ENCODE data around the gene NHS.
"Not testable (repeated sequence)": the region's sequence is repeated elsewhere in the genome, so short reads cannot be mapped to it uniquely, and the experiment has no call there.

NHS gene

GRCh38 chrX:17500145-17500579 is 125.2 kb downstream of the NHS start:
- no peak overlapping the region for H3K9ac ChIP-seq (ENCODE audit: low read depth, low read length)
- peaks cover 11% of the 10 kb centered on the region for H3K4me1 ChIP-seq (ENCODE audit: control insufficient read depth, insufficient read depth, low read length)
- H3K9me3 ChIP-seq (ENCODE audit: control insufficient read depth, insufficient read depth, low read length): no peaks in the 10 kb centered on the region
- H3K36me3 ChIP-seq (ENCODE audit: control insufficient read depth, insufficient read depth, low read length): no peaks in the 10 kb centered on the region
- no peak overlapping the region for H3K4me3 ChIP-seq (ENCODE audit: low read depth, low read length)
- no peaks in the 10 kb centered on the region for H3K27me3 ChIP-seq (ENCODE audit: control insufficient read depth, insufficient read depth, low read length)

DNA sequence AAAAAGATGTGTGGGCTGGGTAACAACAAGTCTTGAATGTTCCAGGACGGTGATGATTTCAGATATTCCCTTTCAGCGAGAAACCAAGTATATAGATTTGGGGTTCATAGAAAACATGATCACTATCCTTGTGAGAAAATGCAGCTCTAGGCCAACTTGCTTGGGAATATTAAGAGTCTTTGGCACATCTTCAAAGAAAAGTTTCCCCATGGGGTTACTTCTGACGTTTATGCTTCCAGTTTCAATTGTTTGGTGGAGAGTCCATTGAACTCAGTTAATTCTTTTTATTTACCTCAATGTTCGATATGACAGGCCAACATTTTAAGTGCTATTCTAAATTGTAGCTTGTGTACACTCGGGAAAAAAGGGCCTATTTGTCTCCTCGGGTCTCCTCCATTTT is 126.7 kb downstream of the NHS start:
- no peaks in the 10 kb centered on the region for H3K36me3 ChIP-seq (ENCODE audit: control insufficient read depth, insufficient read depth, low read length)
- no peaks in the 10 kb centered on the region for H3K27me3 ChIP-seq (ENCODE audit: control insufficient read depth, insufficient read depth, low read length)
- peaks cover 11% of the 10 kb centered on the region for H3K4me1 ChIP-seq (ENCODE audit: control insufficient read depth, insufficient read depth, low read length)
- H3K9me3 ChIP-seq (ENCODE audit: control insufficient read depth, insufficient read depth, low read length): no peaks in the 10 kb centered on the region
- no peak overlapping the region for H3K9ac ChIP-seq (ENCODE audit: low read depth, low read length)
- no peak overlapping the region for H3K4me3 ChIP-seq (ENCODE audit: low read depth, low read length)

DNA sequence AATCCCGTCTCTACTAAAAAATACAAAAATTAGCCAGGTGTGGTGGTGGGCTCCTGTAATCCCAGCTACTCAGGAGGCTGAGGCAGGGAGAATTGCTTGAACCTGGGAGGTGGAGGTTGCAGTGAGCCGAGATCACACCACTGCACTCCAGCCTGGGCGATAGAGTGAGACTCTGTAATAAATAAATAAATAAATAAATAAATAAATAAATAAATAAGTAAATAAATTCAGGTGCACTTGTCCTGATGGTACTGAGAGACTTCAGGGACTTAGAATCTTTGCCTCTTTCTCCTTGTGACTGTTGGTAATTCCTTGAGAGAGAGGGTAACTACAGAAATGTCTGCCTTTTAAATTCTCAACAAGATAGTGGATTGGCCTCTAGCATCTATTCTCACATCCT is 131.4 kb downstream of the NHS start:
- H3K9me3 ChIP-seq (ENCODE audit: control insufficient read depth, insufficient read depth, low read length); H3K4me3 ChIP-seq (ENCODE audit: low read depth, low read length); H3K4me1 ChIP-seq (ENCODE audit: control insufficient read depth, insufficient read depth, low read length); H3K9ac ChIP-seq (ENCODE audit: low read depth, low read length); H3K27me3 ChIP-seq (ENCODE audit: control insufficient read depth, insufficient read depth, low read length); H3K36me3 ChIP-seq (ENCODE audit: control insufficient read depth, insufficient read depth, low read length): not testable (repeated sequence)

GRCh38 chrX:17511556-17511955 is 136.6 kb downstream of the NHS start:
- H3K9ac ChIP-seq (ENCODE audit: low read depth, low read length): no peak overlapping the region
- H3K36me3 ChIP-seq (ENCODE audit: control insufficient read depth, insufficient read depth, low read length): no peaks in the 10 kb centered on the region
- H3K27me3 ChIP-seq (ENCODE audit: control insufficient read depth, insufficient read depth, low read length): no peaks in the 10 kb centered on the region

GRCh38 chrX:17519358-17519757 is 144.4 kb downstream of the NHS start:
- H3K36me3 ChIP-seq (ENCODE audit: control insufficient read depth, insufficient read depth, low read length): no peaks in the 10 kb centered on the region
- no peaks in the 10 kb centered on the region for H3K27me3 ChIP-seq (ENCODE audit: control insufficient read depth, insufficient read depth, low read length)
- H3K4me1 ChIP-seq (ENCODE audit: control insufficient read depth, insufficient read depth, low read length): peaks cover 21% of the 10 kb centered on the region
- H3K4me3 ChIP-seq (ENCODE audit: low read depth, low read length): no peak overlapping the region
- H3K9ac ChIP-seq (ENCODE audit: low read depth, low read length): no peak overlapping the region
- H3K9me3 ChIP-seq (ENCODE audit: control insufficient read depth, insufficient read depth, low read length): no peaks in the 10 kb centered on the region

More at GRCh38 chrX:17511556-17511955, 136.6 kb downstream of the NHS start:
- peaks cover 7% of the 10 kb centered on the region for H3K4me1 ChIP-seq (ENCODE audit: control insufficient read depth, insufficient read depth, low read length)
- H3K9me3 ChIP-seq (ENCODE audit: control insufficient read depth, insufficient read depth, low read length): no peaks in the 10 kb centered on the region
- H3K4me3 ChIP-seq (ENCODE audit: low read depth, low read length): no peak overlapping the region

DNA sequence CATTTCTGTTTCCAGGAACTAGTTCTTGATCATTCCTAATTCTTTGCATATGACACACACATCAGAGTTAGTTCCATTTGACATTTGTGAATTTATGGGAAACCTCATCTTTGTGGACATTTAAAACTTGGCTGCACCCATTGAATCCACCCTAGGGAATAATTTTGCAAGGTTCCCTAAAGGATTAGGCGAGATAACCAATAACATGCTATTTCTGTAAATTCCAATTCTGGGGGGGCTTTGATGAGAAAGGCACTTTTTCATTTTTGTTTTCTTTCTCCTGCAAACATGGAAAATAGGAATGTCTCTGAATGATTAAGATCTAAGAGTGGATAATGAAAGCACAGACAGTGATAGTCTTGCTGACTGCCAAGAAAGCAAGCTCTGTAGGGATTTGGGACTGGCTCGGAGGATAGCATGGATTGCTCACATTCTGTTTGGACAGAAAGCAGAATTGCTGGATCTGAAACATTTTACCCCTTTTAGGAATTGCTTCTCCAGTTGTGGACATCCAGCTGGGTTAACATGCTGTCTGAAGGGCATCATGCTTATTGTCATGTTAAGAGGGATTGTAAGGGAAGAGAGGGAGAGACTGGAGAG is 145.1 kb downstream of the NHS start:
- Histone ChIP-seq H3K27me3 (ENCODE audit: control insufficient read depth, insufficient read depth, low read length) (no peaks in the 10 kb centered on the region), H3K4me1 (ENCODE audit: control insufficient read depth, insufficient read depth, low read length) (peaks cover 21% of the 10 kb centered on the region), H3K9me3 (ENCODE audit: control insufficient read depth, insufficient read depth, low read length) (no peaks in the 10 kb centered on the region), H3K9ac (ENCODE audit: low read depth, low read length) (no peak overlapping the region), H3K4me3 (ENCODE audit: low read depth, low read length) (no peak overlapping the region), H3K36me3 (ENCODE audit: control insufficient read depth, insufficient read depth, low read length) (no peaks in the 10 kb centered on the region)

- H3K4me3 ChIP-seq (ENCODE audit: low read depth, low read length): peak overlapping the region; percentile 13
- no peak overlapping the region for H3K9ac ChIP-seq (ENCODE audit: low read depth, low read length)
- no peaks in the 10 kb centered on the region for H3K27me3 ChIP-seq (ENCODE audit: control insufficient read depth, insufficient read depth, low read length)
- H3K4me1 ChIP-seq (ENCODE audit: control insufficient read depth, insufficient read depth, low read length): peaks cover 25% of the 10 kb centered on the region
- no peaks in the 10 kb centered on the region for H3K9me3 ChIP-seq (ENCODE audit: control insufficient read depth, insufficient read depth, low read length)
- no peaks in the 10 kb centered on the region for H3K36me3 ChIP-seq (ENCODE audit: control insufficient read depth, insufficient read depth, low read length)
Observed at GRCh38 chrX:17521871-17522693, 147.1 kb downstream of the NHS start.

GRCh38 chrX:17525266-17525665 is 150.3 kb downstream of the NHS start:
- Histone ChIP-seq H3K4me3 (ENCODE audit: low read depth, low read length) (no peak overlapping the region), H3K9me3 (ENCODE audit: control insufficient read depth, insufficient read depth, low read length) (no peaks in the 10 kb centered on the region), H3K36me3 (ENCODE audit: control insufficient read depth, insufficient read depth, low read length) (no peaks in the 10 kb centered on the region), H3K4me1 (ENCODE audit: control insufficient read depth, insufficient read depth, low read length) (peaks cover 33% of the 10 kb centered on the region), H3K27me3 (ENCODE audit: control insufficient read depth, insufficient read depth, low read length) (no peaks in the 10 kb centered on the region), H3K9ac (ENCODE audit: low read depth, low read length) (no peak overlapping the region)

GRCh38 chrX:17525762-17526555 is 151.0 kb downstream of the NHS start:
- H3K4me1 ChIP-seq (ENCODE audit: control insufficient read depth, insufficient read depth, low read length): peaks cover 26% of the 10 kb centered on the region

DNA sequence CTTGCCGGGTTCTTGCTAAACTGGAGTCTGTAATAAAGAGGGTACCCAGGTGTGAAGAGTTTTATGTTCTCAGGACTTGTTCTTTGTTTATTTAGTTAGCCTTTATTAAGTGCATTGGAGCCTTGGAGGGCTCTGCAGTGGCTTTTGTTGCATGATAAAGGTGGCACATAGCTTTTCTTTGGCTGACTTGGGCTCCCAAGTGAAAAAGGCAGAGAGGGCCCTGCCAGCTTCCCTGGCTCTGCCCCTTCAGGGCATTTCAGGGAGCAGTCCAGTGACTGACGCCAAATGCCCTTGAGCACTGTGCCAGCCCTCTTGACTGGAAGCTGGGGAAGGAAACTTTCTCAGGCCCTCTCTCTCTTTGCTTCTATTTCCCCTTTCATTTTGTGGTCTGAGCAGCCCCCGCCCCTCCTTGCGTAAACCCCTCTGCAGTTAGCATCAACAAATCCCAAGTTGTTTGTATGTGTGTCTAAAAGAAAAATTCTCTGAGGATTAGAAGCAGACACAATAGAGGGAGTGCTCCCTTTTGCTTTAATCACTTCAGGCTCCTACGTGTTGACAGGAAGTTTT is 152.2 kb downstream of the NHS start:
- H3K36me3 ChIP-seq (ENCODE audit: control insufficient read depth, insufficient read depth, low read length): no peaks in the 10 kb centered on the region
- no peaks in the 10 kb centered on the region for H3K9me3 ChIP-seq (ENCODE audit: control insufficient read depth, insufficient read depth, low read length)
- H3K9ac ChIP-seq (ENCODE audit: low read depth, low read length): no peak overlapping the region
- no peak overlapping the region for H3K4me3 ChIP-seq (ENCODE audit: low read depth, low read length)
- H3K4me1 ChIP-seq (ENCODE audit: control insufficient read depth, insufficient read depth, low read length): peaks cover 19% of the 10 kb centered on the region
- H3K27me3 ChIP-seq (ENCODE audit: control insufficient read depth, insufficient read depth, low read length): no peaks in the 10 kb centered on the region

More at GRCh38 chrX:17525762-17526555, 151.0 kb downstream of the NHS start:
- no peak overlapping the region for H3K4me3 ChIP-seq (ENCODE audit: low read depth, low read length)
- H3K27me3 ChIP-seq (ENCODE audit: control insufficient read depth, insufficient read depth, low read length): no peaks in the 10 kb centered on the region
- no peaks in the 10 kb centered on the region for H3K36me3 ChIP-seq (ENCODE audit: control insufficient read depth, insufficient read depth, low read length)
- H3K9ac ChIP-seq (ENCODE audit: low read depth, low read length): no peak overlapping the region
- H3K9me3 ChIP-seq (ENCODE audit: control insufficient read depth, insufficient read depth, low read length): no peaks in the 10 kb centered on the region

DNA sequence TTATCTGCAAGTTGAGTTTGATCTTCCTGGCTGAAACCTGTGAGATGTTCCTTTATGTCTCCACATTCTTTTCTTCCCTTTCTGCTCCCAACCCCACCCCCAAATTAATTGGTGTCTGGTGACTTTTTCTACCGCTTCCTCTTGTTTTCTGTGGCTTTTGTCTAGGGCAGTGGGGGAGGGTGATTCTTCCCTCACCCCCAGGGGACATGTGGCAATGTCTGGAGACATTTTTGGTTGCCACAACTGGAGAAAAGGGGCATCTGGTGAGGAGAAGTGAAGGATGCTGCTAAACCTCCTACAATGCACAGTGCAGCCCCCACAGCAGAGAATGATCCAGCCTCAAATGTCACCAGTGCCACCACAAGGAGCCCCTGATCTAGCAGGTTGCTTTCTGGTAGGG is 152.9 kb downstream of the NHS start:
- H3K27me3 ChIP-seq (ENCODE audit: control insufficient read depth, insufficient read depth, low read length): no peaks in the 10 kb centered on the region
- no peak overlapping the region for H3K9ac ChIP-seq (ENCODE audit: low read depth, low read length)
- H3K36me3 ChIP-seq (ENCODE audit: control insufficient read depth, insufficient read depth, low read length): no peaks in the 10 kb centered on the region
- no peak overlapping the region for H3K4me3 ChIP-seq (ENCODE audit: low read depth, low read length)
- H3K4me1 ChIP-seq (ENCODE audit: control insufficient read depth, insufficient read depth, low read length): peaks cover 16% of the 10 kb centered on the region
- no peaks in the 10 kb centered on the region for H3K9me3 ChIP-seq (ENCODE audit: control insufficient read depth, insufficient read depth, low read length)
